Fibroblast of skin of left quadriceps (primary cell): ENCODE data around the gene GYG1.

Experiments
- DNase-seq, 2 experiments: peaks; one replicate each; pipeline ENCODE4 v3.0.0-alpha.2; 2013; ENCODE audit warnings: low read depth in 2 of 2

The GYG1 gene

DNA sequence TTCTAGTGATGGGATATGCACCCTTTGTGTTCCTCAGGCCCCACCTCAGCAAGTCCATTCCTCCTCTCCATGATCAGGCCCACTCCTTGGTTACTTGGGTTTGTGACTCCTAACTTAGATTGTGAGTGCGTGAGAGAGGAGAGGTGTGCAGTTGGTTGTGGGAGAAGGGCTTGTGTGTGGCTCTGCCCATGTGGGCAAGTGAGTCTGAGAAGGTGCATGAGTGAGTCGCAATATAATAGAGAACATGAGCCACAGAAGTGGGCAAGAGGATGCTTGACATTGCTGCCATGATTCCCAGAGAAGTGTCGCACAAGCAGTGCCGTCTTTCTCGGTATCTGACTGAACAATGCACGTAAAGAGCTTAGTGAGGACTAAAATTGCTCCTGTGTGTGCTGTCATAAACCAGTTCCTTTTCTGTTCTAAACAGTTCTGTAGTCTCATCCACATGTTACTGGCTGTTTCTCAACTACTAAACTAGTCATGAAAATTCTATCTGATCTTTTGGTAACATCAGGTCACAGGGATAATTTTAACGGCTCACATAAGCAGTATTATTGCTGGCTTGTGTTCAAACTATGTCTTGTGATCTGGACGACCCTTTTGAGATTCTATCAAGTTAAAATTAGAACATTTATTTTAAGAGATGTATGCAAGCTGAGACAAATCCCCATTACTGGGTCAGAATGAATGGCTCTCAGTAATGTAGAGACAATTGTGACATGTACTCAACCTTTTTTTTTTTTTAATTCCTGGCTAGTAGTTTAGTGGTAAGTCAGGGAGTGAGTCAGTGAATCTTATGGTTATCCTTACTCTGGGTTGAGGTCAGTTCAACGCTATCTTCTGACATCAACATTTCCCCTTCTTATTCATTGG, 25.6 kb downstream of the GYG1 start:
- peak; percentile 73 for DNase-seq

DNA sequence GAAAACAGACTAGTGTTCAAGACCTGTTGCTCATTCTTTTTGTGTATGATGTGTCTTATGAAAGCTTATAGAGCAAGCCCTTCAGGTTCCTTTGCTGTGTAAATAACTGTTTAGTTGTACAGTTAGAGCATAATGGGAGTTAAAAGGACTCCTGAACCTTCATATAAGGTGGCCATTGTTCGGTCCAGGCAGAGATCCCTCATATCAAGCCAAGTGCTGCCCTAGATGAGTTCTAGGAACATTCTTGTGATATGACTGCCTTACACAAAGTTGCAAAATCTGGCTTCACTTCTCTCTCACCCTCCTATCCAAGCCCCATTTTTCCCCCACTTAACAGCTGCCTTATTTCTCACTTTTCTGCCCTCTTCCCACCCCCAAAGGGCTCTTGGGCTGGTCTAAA, 26.9 kb downstream of the GYG1 start:
- no peak for DNase-seq

DNA sequence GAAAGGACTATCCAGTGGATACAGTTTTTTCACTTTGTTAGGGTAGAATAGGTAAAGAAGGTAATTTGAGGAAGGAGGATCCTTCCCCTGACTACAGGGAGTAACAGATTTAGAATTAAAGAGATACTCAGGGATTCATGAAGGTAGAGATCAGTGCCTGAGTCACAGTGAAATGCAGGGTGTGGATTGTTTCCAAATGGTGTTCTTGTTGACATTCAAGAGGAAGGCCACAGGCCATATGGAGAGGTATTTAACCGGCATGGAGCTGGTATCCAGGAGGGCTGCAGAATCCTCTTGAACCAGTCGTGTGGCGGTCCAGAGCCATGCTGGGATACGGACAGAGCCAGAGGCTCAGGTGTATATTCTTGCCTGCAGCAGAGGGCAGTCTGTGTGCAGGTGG, 28.2 kb downstream of the GYG1 start:
- DNase-seq: no peak

- no peak for DNase-seq
Observed at GRCh38 chr3:149020196-149020838, 29.0 kb downstream of the GYG1 start.

- no peak for DNase-seq
Observed at GRCh38 chr3:149020839-149021252, 29.5 kb downstream of the GYG1 start.

GRCh38 chr3:149021830-149022229, 30.5 kb downstream of the GYG1 start:
- no peak for DNase-seq

DNA sequence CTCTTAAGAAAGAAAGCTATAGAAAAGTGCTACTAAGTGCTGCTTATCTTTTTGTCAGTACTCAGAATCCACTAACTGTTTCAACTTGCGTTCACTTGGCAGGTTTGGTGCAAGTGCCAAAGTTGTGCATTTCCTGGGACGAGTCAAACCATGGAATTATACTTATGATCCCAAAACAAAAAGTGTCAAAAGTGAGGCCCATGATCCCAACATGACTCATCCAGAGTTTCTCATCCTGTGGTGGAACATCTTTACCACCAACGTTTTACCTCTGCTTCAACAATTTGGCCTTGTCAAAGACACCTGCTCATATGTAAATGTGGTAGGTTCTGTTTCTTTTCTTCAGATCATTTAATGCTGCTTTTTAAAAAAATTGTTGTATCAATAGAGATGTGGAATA, 32.6 kb downstream of the GYG1 start:
- no peak for DNase-seq

- no peak for DNase-seq
Observed at GRCh38 chr3:149026718-149027117, 35.4 kb downstream of the GYG1 start.

- DNase-seq: no peak
Observed at GRCh38 chr3:149031096-149031495, 39.8 kb downstream of the GYG1 start.

- DNase-seq: no peak
Observed at GRCh38 chr3:149037684-149038083, 46.3 kb downstream of the GYG1 start.

DNA sequence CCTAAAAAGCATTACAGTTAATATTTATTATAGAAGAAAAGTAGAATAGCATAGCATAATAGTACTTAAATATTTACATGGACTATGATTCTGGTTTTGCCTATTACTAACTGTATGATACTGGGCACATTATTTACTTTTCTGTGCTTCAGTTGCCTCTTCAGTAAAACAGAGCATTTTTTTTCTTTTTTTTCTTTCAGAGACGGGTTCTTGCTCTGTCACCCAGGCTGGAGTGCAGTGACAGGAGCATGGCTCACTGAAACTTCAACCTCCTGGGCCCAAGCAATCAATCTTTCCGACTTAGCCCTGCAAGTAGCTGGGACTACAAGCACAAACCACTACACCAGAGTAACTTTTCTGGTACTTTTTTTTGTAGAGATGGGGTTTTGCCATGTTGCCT, 47.0 kb downstream of the GYG1 start:
- DNase-seq: no peak

- peak; percentile 11 for DNase-seq
Observed at GRCh38 chr3:149042789-149043386, 51.5 kb downstream of the GYG1 start.

- no peak for DNase-seq
Observed at GRCh38 chr3:149044339-149045083, 53.2 kb downstream of the GYG1 start.

DNA sequence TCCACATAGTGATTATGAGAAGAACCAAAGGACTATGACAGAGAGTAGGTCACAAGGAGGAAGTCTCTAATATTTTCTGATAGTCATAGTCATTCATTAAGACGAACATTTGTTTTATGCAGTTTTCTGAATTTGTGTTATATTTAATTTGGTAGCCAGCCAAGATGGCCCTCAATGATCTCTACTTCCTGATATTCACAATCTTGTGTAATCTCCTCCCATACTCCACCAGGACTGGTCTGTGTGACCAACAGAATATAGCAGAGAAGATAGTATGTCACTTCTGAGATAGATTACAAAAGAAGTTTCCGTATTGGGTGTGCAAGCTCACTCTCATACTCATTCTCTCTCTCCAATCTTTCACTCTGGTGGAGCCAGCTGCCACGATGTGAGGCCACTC, 64.2 kb downstream of the GYG1 start:
- no peak for DNase-seq

DNA sequence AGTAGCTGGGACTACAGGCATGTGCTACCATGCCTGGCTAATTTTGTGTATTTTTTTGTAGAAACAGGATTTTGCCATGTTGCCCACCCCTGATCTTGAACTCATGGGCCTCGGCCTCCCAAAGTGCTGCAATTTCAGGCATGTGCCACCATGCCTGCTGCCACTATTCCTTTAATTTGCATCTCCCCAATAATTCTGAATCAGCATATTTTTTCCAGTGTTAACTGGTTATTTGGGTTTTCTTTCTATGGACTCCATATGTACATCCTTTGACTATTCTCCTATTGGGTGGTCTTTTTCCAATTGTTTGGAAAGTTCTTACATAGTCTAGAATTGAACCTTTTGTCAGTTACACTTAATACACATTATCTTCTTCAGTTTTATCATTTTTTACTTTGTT, 66.9 kb downstream of the GYG1 start:
- DNase-seq: no peak

DNA sequence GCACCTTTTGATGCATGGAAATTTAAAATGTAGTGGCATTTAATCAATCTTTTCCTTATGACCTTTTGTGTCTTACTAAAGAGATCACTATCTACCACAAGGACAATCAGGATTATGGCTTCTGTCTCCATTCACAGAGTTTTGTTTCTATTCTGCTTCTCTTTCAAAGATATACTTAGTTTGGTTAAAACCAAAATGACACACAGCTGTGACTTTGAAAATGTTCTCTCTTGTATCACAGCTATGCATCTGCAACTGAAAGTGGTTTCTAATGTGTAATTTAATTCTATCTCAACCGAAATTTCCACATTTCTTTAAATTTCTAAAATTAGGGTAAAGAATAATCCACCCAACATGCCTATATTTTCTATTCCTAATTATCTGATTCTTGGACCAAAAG, 67.3 kb downstream of the GYG1 start:
- no peak for DNase-seq

GRCh38 chr3:149061776-149062175, 70.4 kb downstream of the GYG1 start:
- no peak for DNase-seq

DNA sequence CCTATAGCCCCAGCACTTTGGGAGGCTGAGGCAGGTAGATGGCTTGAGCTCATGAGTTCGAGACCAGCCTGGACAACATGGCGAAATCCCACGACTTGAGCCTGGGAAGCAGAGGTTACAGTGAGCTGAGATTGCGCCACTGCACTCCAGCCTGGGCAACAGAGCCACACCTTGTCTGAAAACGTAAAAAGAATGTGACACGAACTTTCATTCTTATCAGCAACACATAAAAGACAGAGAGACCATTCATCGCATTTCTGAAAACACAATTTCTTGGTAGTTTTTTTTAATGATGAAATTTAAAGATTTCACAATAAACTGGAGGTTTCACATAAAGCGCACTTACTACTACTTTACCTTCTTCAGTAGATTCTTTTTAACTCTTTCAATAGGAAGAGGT, 76.5 kb downstream of the GYG1 start:
- DNase-seq: no peak
